NCI-H69 (cell line): ENCODE data around the gene PPP1R3C.

Experiments used
- DNase-seq: peaks from one replicate; lab custom pipeline; 2025; lab: John Stamatoyannopoulos, UW

PPP1R3C gene

GRCh38 chr10:91629715-91630549 lies 2.9 kb downstream of the PPP1R3C start:
- no peak for DNase-seq

DNA sequence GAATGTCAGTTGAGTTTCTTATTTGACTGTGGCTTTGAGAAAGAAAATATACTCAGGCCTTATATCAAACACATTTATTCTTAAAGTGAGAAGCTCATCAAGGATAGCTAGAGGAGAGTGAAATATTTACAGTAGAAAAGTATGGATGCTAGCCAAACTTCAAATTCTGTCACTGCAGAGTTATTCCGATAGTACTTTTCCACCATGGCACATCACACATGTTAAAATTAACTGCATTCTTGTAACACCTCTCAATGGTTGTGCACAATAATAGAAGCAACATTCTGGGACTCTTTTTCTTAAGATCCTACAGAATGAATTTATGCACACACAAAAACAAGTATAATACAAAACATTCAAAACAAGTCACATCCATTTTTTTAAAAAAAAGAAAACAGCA lies 4.5 kb downstream of the PPP1R3C start:
- no peak for DNase-seq

- no peak for DNase-seq
Observed at GRCh38 chr10:91627344-91628102, 5.3 kb downstream of the PPP1R3C start.

DNA sequence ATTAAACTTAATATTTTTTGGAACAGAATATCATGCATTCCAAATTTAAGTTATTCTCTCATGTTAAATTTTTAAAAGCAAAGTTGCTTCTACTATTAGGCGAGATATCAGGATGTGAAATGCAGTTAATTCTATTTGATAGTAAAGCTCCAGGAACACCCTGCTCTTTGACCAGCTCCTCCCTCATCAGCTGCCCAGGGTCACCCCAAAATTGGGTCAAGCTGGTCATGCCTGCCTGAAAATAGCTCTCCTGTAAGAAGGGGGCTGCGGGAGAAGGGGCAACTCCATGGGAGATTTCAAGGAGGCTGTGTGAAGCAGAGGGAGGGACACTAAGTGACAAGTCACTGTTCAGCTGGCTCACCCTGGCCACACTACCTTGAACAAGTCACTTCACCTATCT lies 5.9 kb downstream of the PPP1R3C start:
- no peak for DNase-seq

GRCh38 chr10:91624633-91625032 lies 8.2 kb downstream of the PPP1R3C start:
- DNase-seq = no peak

GRCh38 chr10:91622601-91623000 lies 10.3 kb downstream of the PPP1R3C start:
- DNase-seq = no peak

DNA sequence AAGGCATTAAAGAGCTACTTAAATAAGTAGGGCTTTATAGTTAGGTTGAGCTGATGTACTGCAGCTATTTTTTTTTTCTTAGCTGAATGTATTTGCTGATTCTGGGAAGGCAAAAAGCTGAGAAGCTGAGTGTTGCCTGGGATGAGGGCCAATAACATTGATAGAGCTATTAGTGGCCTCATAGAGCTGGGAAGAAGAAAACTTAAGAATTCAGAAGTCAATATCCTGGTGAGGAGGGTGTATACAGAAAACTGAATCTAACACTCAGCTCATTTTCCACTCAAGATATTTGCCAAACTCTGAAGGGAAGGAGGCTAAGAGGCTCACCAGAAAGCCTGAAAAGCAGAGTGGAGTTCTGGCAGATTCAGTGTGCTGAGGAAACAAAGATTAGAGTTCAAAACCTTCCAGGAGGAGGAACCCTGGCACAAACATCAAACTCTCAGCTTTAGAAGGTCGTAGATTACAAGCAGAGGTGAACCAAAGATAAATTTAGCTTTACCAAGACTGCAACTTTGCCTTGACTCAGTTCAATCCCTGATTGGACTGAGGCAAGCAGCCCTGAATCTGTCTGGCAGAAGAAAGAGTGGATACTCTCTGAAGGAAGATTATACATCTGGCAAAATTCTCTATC lies 11.3 kb downstream of the PPP1R3C start:
- DNase-seq = no peak

DNA sequence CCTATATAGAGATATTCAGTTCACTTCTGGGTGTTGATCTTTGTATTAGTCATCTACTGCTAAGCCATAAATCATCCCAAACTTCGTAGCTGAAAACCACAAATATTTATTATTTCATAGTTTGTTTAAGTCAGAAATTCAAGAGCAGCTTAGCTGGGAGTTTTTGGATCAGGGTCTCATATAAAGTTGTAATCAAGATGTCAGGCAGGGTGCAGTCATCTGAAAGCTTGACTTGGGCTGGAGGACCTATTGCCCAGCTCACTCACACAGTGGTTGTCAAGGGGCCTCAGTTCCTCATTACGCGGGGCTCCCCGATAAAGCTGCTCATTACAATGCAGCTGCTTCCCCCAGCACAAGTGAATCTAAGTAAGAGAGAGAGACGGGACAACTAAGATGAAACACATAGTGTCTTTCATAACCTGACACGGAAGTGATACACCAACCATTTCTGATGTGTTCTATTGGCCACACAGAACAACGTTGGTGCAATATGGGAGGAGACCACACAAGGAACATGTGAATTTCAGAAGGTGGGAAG lies 15.7 kb downstream of the PPP1R3C start:
- DNase-seq = no peak

- DNase-seq = no peak
Observed at GRCh38 chr10:91616137-91616536, 16.7 kb downstream of the PPP1R3C start.

DNA sequence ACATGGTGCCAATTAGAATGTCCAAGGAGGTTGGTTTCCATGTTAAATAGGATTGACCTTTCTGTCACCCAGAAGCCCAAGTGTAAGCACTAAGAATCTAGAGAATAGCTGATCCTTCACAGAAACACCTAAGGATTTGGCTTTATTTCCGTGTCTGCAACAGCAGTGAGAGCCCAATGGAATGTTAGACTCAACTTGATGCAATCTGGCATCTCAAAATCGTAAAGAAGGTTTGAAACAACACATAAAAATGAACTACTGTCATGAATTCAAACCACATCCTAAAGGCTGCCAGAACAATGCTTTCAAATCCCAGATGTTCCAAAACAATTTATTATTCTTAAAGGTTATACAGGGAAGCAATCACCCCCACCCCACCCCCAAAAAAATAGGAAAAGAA lies 18.6 kb downstream of the PPP1R3C start:
- no peak for DNase-seq

DNA sequence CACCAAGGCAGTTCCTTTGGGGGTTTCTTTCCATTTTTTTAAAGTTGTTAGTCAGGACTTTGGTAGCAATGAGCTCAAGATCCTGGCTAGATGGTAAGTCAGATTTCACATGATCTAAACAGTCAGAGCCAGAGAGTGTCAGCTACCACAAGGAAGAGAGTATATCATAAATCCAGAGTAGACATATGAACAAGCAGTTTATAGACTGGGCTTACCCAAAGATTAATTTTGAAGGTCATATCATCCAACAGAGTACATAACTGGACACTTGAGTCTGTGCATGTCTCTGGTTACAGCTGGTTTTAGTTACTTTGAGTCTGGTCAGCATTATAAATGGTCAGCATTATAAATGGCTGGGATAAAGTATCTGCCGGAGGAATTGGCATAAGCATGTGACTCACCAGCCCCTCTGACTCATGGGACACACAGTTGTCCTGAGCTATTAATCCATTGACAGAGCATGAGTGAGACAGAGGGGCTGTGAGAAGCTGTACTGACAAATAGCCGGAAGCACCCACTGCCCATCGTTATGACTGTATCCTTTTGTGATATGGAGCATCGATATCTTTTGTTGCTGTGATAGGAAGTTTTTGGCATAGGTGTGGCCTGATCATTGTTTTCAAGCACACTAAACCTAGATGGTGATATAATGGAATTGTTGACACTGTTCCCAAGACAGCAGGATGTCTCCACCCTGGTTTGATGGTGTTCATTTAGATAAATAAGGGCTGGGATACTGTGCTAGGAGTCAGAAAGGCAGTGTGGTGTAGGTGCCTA lies 19.3 kb downstream of the PPP1R3C start:
- peak; percentile 6 for DNase-seq

- no peak for DNase-seq
Observed at GRCh38 chr10:91610919-91611318, 22.0 kb downstream of the PPP1R3C start.

GRCh38 chr10:91610444-91610843 lies 22.4 kb downstream of the PPP1R3C start:
- no peak for DNase-seq

- DNase-seq = no peak
Observed at GRCh38 chr10:91607646-91608403, 25.0 kb downstream of the PPP1R3C start.

GRCh38 chr10:91605968-91606367 lies 26.9 kb downstream of the PPP1R3C start:
- no peak for DNase-seq

DNA sequence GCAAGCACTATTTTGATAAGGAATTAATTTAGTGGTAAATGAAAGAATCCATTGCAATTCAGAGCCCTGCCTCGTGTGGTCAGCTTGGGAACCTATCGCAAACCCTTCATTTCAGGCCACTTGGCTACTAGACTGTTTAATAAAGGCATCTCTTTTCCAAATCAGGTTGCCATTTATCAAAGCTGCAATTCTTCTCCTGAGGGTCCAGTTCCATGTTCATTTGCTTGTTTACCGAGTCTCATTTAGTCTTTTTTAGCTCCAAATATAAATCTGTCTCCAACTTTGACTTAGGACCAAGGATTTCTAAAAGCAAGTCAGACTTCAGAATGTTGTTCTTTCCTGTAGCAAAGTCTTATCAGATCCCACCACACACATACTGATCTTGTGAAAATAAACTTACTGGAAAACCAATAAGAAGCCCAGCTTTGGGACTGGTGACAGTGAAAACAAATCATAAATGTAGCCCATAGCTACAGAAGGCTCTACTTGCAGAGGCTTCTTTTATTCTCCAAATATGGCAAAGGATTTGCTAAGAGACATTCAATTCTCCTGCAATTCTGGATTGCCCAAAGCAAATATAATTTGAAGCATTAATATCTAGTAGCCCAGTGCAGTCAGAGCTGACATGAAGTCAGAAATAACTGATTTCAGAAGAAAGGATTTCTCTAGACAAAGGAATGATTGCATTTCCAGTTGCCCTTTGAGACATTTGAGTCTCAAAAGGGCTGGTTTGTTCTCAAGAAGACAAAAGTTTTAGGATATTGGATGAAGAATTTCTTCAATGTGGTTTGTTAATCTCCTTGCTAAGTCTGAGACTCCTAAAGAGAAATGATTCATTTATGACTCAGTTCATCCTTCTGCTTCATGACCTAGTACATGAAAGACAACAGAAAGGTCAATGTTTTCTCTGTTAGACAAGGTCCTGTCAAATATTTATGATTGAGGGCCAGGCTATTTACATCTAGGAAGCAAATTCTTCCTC lies 28.0 kb downstream of the PPP1R3C start:
- no peak for DNase-seq

GRCh38 chr10:91603931-91604331 lies 28.9 kb downstream of the PPP1R3C start:
- no peak for DNase-seq

GRCh38 chr10:91602868-91603568 lies 29.9 kb downstream of the PPP1R3C start:
- no peak for DNase-seq

GRCh38 chr10:91602449-91602848 lies 30.4 kb downstream of the PPP1R3C start:
- DNase-seq = no peak
